Osteoblast (primary cell): ENCODE measurements around the gene ASL. TPM values are rescaled to one million over a fixed set of nuclear protein-coding genes. Genes with fewer than 3 reads are reported as not detected.
"Not testable (repeated sequence)": the region's sequence is repeated elsewhere in the genome, so short reads cannot be mapped to it uniquely, and the experiment has no call there.

Experiments
- DNase-seq: peaks from one replicate; pipeline ENCODE4 v3.0.0; 2011; ENCODE audit warnings: low spot score, mixed read lengths; ENCODE audit not compliant: insufficient read length; ENCODE audit errors: missing footprints
- H2AFZ ChIP-seq: 2 replicates; pipeline ENCODE4 v1.6.0; 2011; ENCODE audit warnings: mild to moderate bottlenecking, low read length
- H3K27ac ChIP-seq: 2 replicates; pipeline ENCODE4 v1.5.1; 2011; ENCODE audit warnings: mild to moderate bottlenecking, low read depth, low read length, moderate library complexity
- H3K27me3 ChIP-seq: 2 replicates; pipeline ENCODE4 v1.6.0; 2012; ENCODE audit warnings: mild to moderate bottlenecking, control low read depth, inconsistent platforms, low read length, moderate library complexity; ENCODE audit not compliant: insufficient read depth
- H3K36me3 ChIP-seq: 2 replicates; pipeline ENCODE4 v1.5.1; 2011; ENCODE audit warnings: mild to moderate bottlenecking, low read length, control low read depth, moderate library complexity; ENCODE audit not compliant: insufficient read depth
- H3K4me1 ChIP-seq: 2 replicates; pipeline ENCODE4 v1.5.1; 2011; ENCODE audit warnings: mild to moderate bottlenecking, low read length, control low read depth, moderate library complexity; ENCODE audit not compliant: insufficient read depth
- H3K4me2 ChIP-seq: 2 replicates; pipeline ENCODE4 v1.6.0; 2011; ENCODE audit warnings: mild to moderate bottlenecking, low read length; ENCODE audit not compliant: insufficient read depth
- H3K4me3 ChIP-seq: fragments of 200-600 bp; sonication (generic); 3 replicates; pipeline ENCODE4 v1.5.1; 2012; ENCODE audit warnings: mild to moderate bottlenecking, low read length, inconsistent platforms; ENCODE audit not compliant: insufficient read depth
- H3K79me2 ChIP-seq: 2 replicates; pipeline ENCODE4 v1.6.0; 2012; ENCODE audit warnings: mild to moderate bottlenecking, low read length, control low read depth, inconsistent platforms; ENCODE audit not compliant: insufficient read depth
- H3K9me3 ChIP-seq: 2 replicates; pipeline ENCODE4 v1.5.1; 2011; ENCODE audit warnings: low read depth, low read length, control low read depth
- H4K20me1 ChIP-seq: 2 replicates; pipeline ENCODE4 v1.6.0; 2012; ENCODE audit warnings: mild to moderate bottlenecking, low read length, control low read depth; ENCODE audit not compliant: insufficient read depth
- CTCF ChIP-seq: IDR thresholded peaks from 2 replicates; pipeline ENCODE4 v1.5.1; 2011; ENCODE audit warnings: mild to moderate bottlenecking, low read depth, low read length, moderate library complexity; ENCODE audit errors: extremely low read depth
- total RNA-seq: library from RNA; depleted of rRNA; stranded (reverse); fragments of >200 nt; gene quantifications from 2 replicates; pipeline ENCODE4 v1.2.3, GENCODE V29; 2012

Gene ASL
- total RNA-seq, 1 donor: 53.6 TPM

GRCh38 chr7:66110856-66111255 is 35.2 kb downstream of the ASL start:
- Histone ChIP-seq H3K79me2 (peaks cover 13% of the 10 kb centered on the region), H2AFZ (no peak overlapping the region), H3K4me2 (peak overlapping the region; percentile 50), H4K20me1 (no peaks in the 10 kb centered on the region), H3K27me3 (no peaks in the 10 kb centered on the region), H3K4me3 (no peak overlapping the region), H3K9me3 (no peaks in the 10 kb centered on the region), H3K36me3 (no peaks in the 10 kb centered on the region), H3K4me1 (peaks cover 19% of the 10 kb centered on the region), H3K27ac (peak overlapping the region; percentile 62)
- peak; percentile 95 for DNase-seq
- no peak for TF ChIP-seq CTCF

- Histone ChIP-seq H3K9me3 (no peaks in the 10 kb centered on the region), H3K4me3 (peak within 1 kb of the TSS; percentile 98), H4K20me1 (peaks cover 24% of the 10 kb centered on the region), H3K36me3 (peaks cover 6% of the 10 kb centered on the region), H3K79me2 (peaks cover 54% of the 10 kb centered on the region), H3K4me2 (peak within 1 kb of the TSS; percentile 79), H3K27ac (peak within 1 kb of the TSS; percentile 83), H3K4me1 (peaks cover 23% of the 10 kb centered on the region), H3K27me3 (no peaks in the 10 kb centered on the region), H2AFZ (peak within 1 kb of the TSS; percentile 91)
- peak; percentile 89 for DNase-seq
- TF ChIP-seq CTCF: peak; percentile 59
Measured at GRCh38 chr7:66114743-66115649, 39.4 kb downstream of the ASL start, which contains the start of gene CRCP. Gene CRCP, plus strand, starts transcription at chr7:66114847. Its CDS starts 116 bp downstream, at chr7:66114963.

- peak overlapping the region; percentile 79 for H3K4me2 ChIP-seq
- H3K9me3 ChIP-seq: not testable (repeated sequence)
Measured at GRCh38 chr7:66116680-66117420, 41.2 kb downstream of the ASL start.

GRCh38 chr7:66118603-66119002 is 43.0 kb downstream of the ASL start:
- Histone ChIP-seq H3K4me2 (no peak overlapping the region), H3K36me3 (peaks cover 11% of the 10 kb centered on the region), H3K27ac (no peak overlapping the region), H3K9me3 (no peaks in the 10 kb centered on the region), H3K27me3 (no peaks in the 10 kb centered on the region), H3K4me3 (no peak overlapping the region), H2AFZ (no peak overlapping the region), H3K4me1 (peaks cover 16% of the 10 kb centered on the region), H3K79me2 (peaks cover 86% of the 10 kb centered on the region), H4K20me1 (peaks cover 33% of the 10 kb centered on the region)
- DNase-seq: no peak
- TF ChIP-seq CTCF: no peak

More at GRCh38 chr7:66116680-66117420, 41.2 kb downstream of the ASL start:
- not testable (repeated sequence) for H2AFZ ChIP-seq, DNase-seq, H3K27me3 ChIP-seq, H3K4me3 ChIP-seq, H3K27ac ChIP-seq
- Histone ChIP-seq H3K36me3 (peaks cover 11% of the 10 kb centered on the region), H3K79me2 (peaks cover 71% of the 10 kb centered on the region), H4K20me1 (peaks cover 27% of the 10 kb centered on the region), H3K4me1 (peaks cover 16% of the 10 kb centered on the region)
